ENCODE measurements around the gene POLN.
"Not testable (repeated sequence)": the region's sequence is repeated elsewhere in the genome, so short reads cannot be mapped to it uniquely, and the experiment has no call there.

DNA sequence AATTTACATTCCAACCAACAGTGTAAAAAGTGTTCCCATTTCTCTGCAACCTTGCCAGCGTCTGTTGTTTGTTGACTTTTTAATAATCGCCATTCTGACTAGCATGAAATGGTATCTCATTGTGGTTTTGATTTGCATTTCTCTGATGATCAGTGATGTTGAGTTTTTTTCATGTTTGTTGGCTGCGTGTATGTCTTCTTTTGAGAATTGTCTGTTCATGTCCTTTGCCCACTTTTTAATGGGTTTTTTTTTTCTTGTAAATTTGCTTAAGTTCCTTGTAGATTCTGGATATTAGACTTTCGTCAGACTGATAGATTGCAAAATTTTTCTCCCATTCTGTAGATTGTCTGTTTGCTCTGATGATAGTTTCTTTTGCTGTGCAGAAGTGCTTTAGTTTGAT lies 214.8 kb downstream of the POLN start:
- TF ChIP-seq, protein P1, sequence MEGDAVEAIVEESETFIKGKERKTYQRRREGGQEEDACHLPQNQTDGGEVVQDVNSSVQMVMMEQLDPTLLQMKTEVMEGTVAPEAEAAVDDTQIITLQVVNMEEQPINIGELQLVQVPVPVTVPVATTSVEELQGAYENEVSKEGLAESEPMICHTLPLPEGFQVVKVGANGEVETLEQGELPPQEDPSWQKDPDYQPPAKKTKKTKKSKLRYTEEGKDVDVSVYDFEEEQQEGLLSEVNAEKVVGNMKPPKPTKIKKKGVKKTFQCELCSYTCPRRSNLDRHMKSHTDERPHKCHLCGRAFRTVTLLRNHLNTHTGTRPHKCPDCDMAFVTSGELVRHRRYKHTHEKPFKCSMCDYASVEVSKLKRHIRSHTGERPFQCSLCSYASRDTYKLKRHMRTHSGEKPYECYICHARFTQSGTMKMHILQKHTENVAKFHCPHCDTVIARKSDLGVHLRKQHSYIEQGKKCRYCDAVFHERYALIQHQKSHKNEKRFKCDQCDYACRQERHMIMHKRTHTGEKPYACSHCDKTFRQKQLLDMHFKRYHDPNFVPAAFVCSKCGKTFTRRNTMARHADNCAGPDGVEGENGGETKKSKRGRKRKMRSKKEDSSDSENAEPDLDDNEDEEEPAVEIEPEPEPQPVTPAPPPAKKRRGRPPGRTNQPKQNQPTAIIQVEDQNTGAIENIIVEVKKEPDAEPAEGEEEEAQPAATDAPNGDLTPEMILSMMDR (IDR thresholded peaks at IDR 0.05; ENCODE audit: poor library complexity) = not testable (repeated sequence)
- not testable (repeated sequence) for TF ChIP-seq EZH2 (IDR thresholded peaks at IDR 0.05; ENCODE audit: borderline replicate concordance); EZH2phosphoT487 (IDR thresholded peaks at IDR 0.05; ENCODE audit: low read depth, severe bottlenecking, unreplicated experiment)
